Measurements from ENCODE around the gene KSR1. TPM values are rescaled to one million over a fixed set of nuclear protein-coding genes. Genes with fewer than 3 reads are reported as not detected.

KSR1 gene
- total RNA-seq, 2 donors from 2014 or later: 11.5 to 23.7 TPM

- no peak for TF ChIP-seq CTCF (IDR thresholded peaks at IDR 0.05)
- no peak for TF ChIP-seq POLR2A (IDR thresholded peaks at IDR 0.05)
- no peak for TF ChIP-seq POLR2AphosphoS5 (IDR thresholded peaks at IDR 0.05)
- intact Hi-C loops (cut with DNase I): no loop called here
- 60% methylated on average over 6 of the region's 6 CpGs for WGBS
Measured at GRCh38 chr17:27449541-27449940, 6.7 kb upstream of the KSR1 start.

GRCh38 chr17:27449988-27450387 is 6.3 kb upstream of the KSR1 start:
- intact Hi-C loops (cut with DNase I): loop anchor here (10.0 kb wide), 1 partner anchor 95 kb away; no protein-coding TSS in a partner anchor
- Histone ChIP-seq H3K36me3 (no peaks in the 10 kb centered on the region), H3K27ac (no peak overlapping the region), H3K9me3 (no peaks in the 10 kb centered on the region), H3K4me3 (no peak overlapping the region), H3K4me1 (replicated peaks) (no peaks in the 10 kb centered on the region), H3K27me3 (replicated peaks; ENCODE audit: insufficient read depth) (no peaks in the 10 kb centered on the region)
- TF ChIP-seq POLR2A (IDR thresholded peaks at IDR 0.05): no peak
- TF ChIP-seq CTCF (IDR thresholded peaks at IDR 0.05): no peak
- TF ChIP-seq POLR2AphosphoS5 (IDR thresholded peaks at IDR 0.05): no peak
- no peak for DNase-seq (ENCODE audit: low spot score)
- 81% methylated on average over 5 of the region's 5 CpGs for WGBS

More at GRCh38 chr17:27449541-27449940, 6.7 kb upstream of the KSR1 start:
- Histone ChIP-seq H3K27ac (no peak overlapping the region), H3K9me3 (no peaks in the 10 kb centered on the region), H3K4me1 (replicated peaks) (no peaks in the 10 kb centered on the region), H3K4me3 (no peak overlapping the region), H3K36me3 (no peaks in the 10 kb centered on the region), H3K27me3 (replicated peaks; ENCODE audit: insufficient read depth) (no peaks in the 10 kb centered on the region)
- DNase-seq (ENCODE audit: low spot score): no peak

GRCh38 chr17:27450416-27450815 is 5.8 kb upstream of the KSR1 start:
- H3K27me3 ChIP-seq (replicated peaks; ENCODE audit: insufficient read depth): no peaks in the 10 kb centered on the region
- H3K4me3 ChIP-seq: no peak overlapping the region
- no peak for TF ChIP-seq POLR2AphosphoS5 (IDR thresholded peaks at IDR 0.05)
- no peak for TF ChIP-seq POLR2A (IDR thresholded peaks at IDR 0.05)
- TF ChIP-seq CTCF (IDR thresholded peaks at IDR 0.05): no peak
- no peak overlapping the region for H3K27ac ChIP-seq
- intact Hi-C loops (cut with DNase I): loop anchor here (10.0 kb wide), 1 partner anchor 96 kb away; no protein-coding TSS in a partner anchor
- no peaks in the 10 kb centered on the region for H3K4me1 ChIP-seq (replicated peaks)
- H3K36me3 ChIP-seq: no peaks in the 10 kb centered on the region
- no peaks in the 10 kb centered on the region for H3K9me3 ChIP-seq
- WGBS: 76% methylated on average over 1 of the region's 1 CpG
- DNase-seq (ENCODE audit: low spot score): no peak

- no peaks in the 10 kb centered on the region for H3K9me3 ChIP-seq
- no peak for DNase-seq (ENCODE audit: low spot score)
- intact Hi-C loops (cut with DNase I): loop anchor here (10.0 kb wide), 1 partner anchor 97 kb away; no protein-coding TSS in a partner anchor
- no peak overlapping the region for H3K27ac ChIP-seq
- peaks cover under 1% of the 10 kb centered on the region for H3K4me1 ChIP-seq (replicated peaks)
- H3K4me3 ChIP-seq: no peak overlapping the region
- no peaks in the 10 kb centered on the region for H3K36me3 ChIP-seq
- no peaks in the 10 kb centered on the region for H3K27me3 ChIP-seq (replicated peaks; ENCODE audit: insufficient read depth)
- no peak for TF ChIP-seq POLR2A (IDR thresholded peaks at IDR 0.05)
- no peak for TF ChIP-seq POLR2AphosphoS5 (IDR thresholded peaks at IDR 0.05)
- no peak for TF ChIP-seq CTCF (IDR thresholded peaks at IDR 0.05)
- 93% methylated on average over 3 of the region's 3 CpGs for WGBS
Measured at GRCh38 chr17:27451906-27452305, 4.3 kb upstream of the KSR1 start.

GRCh38 chr17:27452828-27453227 is 3.4 kb upstream of the KSR1 start:
- no peak for TF ChIP-seq POLR2A (IDR thresholded peaks at IDR 0.05)
- no peak for TF ChIP-seq CTCF (IDR thresholded peaks at IDR 0.05)
- no peak for TF ChIP-seq POLR2AphosphoS5 (IDR thresholded peaks at IDR 0.05)
- Histone ChIP-seq H3K9me3 (no peaks in the 10 kb centered on the region), H3K27me3 (replicated peaks; ENCODE audit: insufficient read depth) (no peaks in the 10 kb centered on the region), H3K4me3 (no peak overlapping the region), H3K27ac (no peak overlapping the region), H3K36me3 (no peaks in the 10 kb centered on the region), H3K4me1 (replicated peaks) (peaks cover 2% of the 10 kb centered on the region)
- intact Hi-C loops (cut with DNase I): loop anchor here (10.0 kb wide), 1 partner anchor 98 kb away; no protein-coding TSS in a partner anchor
- 53% methylated on average over 5 of the region's 5 CpGs for WGBS
- DNase-seq (ENCODE audit: low spot score): no peak
